ENCODE measurements around the gene TNIP3.

The TNIP3 gene

GRCh38 chr4:121088867-121089266 is 75.3 kb downstream of the TNIP3 start:
- no peak for DNase-seq

All from nucleus accumbens (tissue), 56 donors.